Hypothalamus (tissue), 51 donors: ENCODE results near the gene LILRA1.
"Not testable (repeated sequence)": the region's sequence is repeated elsewhere in the genome, so short reads cannot be mapped to it uniquely, and the experiment has no call there.

ENCODE experiments used
- DNase-seq, 51 donors: peaks; one replicate each; lab custom pipeline; 2025; lab: John Stamatoyannopoulos, UW

Gene LILRA1

DNA sequence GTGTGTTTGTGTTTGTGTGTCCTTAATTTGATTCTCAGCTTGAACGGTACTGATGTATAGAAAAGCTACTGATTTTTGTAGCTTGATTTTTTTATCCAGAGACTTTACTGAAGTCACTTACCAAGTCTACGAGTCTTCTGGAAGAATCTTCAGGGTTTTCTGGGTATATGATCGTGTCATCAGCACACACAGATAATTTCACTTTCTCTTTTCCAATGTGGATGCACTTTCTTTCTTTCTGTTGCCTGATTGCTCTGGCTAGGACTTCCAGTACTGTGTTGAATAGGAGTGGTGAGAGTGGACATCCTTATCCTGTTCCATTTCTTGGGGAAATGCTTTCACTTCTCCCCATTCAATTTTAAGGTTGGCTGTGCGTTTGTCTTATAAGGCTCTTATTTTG lies 29.0 kb downstream of the LILRA1 start:
- DNase-seq = no peak

- not testable (repeated sequence) for DNase-seq
Observed at GRCh38 chr19:54624234-54624633, 30.8 kb downstream of the LILRA1 start.

GRCh38 chr19:54624934-54625730 lies 31.7 kb downstream of the LILRA1 start:
- not testable (repeated sequence) for DNase-seq

DNA sequence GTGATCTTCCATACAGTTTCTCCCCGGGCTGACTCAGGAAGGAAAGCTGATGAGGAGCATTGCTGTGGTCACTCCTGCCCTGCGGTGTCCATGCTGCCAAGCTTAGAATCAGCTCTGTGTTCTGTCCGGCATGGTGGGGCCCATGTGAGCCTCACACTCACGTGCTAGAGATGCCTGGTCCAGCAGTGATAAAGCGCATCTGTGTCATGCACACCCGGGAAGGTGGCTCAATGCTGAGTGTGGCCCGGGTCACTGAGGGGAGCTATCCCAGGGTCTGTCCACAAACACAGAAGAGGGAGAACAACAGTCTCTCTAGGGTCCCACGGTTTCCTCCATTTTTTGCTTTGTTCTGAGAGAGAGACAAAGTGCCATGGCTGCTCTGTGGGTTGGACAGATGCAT lies 33.3 kb downstream of the LILRA1 start:
- no peak for DNase-seq

- DNase-seq = not testable (repeated sequence)
Observed at GRCh38 chr19:54627912-54628311, 34.5 kb downstream of the LILRA1 start.

GRCh38 chr19:54630262-54630661 lies 36.8 kb downstream of the LILRA1 start, which contains the start of gene LILRB1:
Gene LILRB1 (plus strand): TSS chr19:54630484. CDS start chr19:54631074, 590 bp downstream.
- DNase-seq = peak in 2 of 51 donors; percentile 3 to 11

- DNase-seq = no peak
Observed at GRCh38 chr19:54630782-54631181, 37.4 kb downstream of the LILRA1 start.

DNA sequence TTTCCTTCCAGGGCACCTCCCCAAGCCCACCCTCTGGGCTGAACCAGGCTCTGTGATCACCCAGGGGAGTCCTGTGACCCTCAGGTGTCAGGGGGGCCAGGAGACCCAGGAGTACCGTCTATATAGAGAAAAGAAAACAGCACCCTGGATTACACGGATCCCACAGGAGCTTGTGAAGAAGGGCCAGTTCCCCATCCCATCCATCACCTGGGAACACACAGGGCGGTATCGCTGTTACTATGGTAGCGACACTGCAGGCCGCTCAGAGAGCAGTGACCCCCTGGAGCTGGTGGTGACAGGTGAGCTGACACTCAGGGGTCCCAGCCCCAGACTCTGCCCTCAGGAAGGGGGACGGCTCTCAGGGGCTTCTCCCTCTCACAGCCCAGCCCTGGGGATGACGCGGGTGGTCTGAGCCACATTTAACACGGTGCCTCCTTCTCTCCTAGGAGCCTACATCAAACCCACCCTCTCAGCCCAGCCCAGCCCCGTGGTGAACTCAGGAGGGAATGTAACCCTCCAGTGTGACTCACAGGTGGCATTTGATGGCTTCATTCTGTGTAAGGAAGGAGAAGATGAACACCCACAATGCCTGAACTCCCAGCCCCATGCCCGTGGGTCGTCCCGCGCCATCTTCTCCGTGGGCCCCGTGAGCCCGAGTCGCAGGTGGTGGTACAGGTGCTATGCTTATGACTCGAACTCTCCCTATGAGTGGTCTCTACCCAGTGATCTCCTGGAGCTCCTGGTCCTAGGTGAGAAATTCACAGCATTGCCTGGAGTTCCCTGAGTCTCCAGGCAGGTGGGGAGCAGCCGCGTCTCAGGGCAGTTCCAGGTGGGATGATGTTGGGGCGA lies 38.3 kb downstream of the LILRA1 start:
- DNase-seq = not testable (repeated sequence)

GRCh38 chr19:54632517-54632916 lies 39.1 kb downstream of the LILRA1 start:
- DNase-seq = not testable (repeated sequence)

DNA sequence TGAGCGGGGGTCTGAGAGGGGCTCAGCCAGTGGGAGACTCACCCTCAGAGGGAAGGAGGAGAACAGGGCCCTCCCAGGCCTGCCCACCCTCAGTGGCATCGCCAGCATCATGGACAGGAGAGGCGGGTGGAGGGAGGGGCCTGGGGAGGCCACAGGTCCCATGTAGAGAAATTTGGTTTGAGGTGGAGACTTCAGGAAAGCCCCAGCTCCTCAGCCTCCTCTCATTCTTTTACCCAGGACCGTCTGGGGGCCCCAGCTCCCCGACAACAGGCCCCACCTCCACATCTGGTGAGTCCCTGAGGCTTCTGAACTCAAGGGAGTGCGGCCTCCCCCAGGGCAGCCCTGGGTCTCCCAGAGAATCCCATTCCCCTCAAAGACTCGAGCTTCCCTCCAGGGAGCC lies 40.0 kb downstream of the LILRA1 start:
- no peak for DNase-seq

DNA sequence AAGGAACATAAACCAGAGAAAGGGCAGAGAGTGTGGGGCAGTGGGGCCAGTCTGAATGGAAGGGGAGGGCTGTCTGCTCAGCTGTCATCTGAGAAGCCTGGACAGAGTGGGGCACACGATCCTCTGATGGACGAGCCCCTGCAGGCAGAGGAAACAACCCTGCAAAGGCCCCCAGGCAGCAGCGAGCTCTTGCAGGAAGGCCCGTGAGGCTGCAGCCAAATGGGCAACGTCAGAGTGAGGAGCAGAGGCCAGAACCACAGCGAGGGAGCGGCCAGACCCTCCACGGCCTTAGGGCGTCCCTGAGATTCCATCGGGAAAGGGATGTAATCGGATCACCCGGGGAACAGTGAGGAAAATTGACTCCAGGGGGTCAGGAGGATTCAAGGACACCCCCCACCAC lies 42.6 kb downstream of the LILRA1 start:
- not testable (repeated sequence) for DNase-seq

- no peak for DNase-seq
Observed at GRCh38 chr19:54638683-54639082, 45.3 kb downstream of the LILRA1 start.

DNA sequence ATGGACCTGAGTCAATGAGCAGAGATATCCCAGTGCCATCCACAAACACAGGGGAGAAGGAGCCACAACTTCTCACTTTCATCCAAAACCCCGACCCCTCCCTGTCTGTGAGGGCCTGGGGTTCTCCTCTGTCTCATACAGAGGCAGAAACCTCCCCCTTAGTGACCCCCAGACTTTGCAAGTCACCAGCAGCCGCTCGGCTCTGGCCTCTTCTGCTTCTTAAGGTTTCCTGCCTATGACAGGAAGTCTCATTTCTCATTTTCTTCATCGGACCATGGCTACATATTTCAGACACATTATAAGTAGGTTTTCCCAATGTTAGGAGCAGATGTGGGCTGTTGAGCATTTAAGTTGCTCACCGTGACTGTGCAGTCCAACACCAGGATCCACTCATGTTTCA lies 49.5 kb downstream of the LILRA1 start:
- not testable (repeated sequence) for DNase-seq

- not testable (repeated sequence) for DNase-seq
Observed at GRCh38 chr19:54643583-54643982, 50.2 kb downstream of the LILRA1 start.

DNA sequence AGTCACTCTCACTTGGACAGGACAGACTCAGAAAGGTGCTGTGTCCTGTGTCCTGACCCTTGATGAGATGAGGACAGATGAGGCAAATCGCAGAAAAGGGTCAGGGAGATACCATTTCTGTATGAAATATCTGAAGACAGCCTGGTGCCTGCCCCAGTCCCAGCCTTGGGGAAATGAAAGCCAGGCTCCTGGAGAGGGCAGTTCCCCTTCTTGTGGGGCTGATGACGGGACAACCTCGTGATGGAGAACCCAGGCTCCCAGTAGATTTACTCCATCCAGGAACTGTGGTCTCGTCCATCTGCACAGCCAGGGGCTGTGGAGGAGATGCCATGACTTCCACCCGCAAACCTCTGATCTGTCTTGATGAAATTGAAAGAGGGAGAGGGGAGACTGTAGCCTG lies 50.6 kb downstream of the LILRA1 start:
- peak in 10 of 51 donors; percentile 4 to 33 (median 16) for DNase-seq

DNA sequence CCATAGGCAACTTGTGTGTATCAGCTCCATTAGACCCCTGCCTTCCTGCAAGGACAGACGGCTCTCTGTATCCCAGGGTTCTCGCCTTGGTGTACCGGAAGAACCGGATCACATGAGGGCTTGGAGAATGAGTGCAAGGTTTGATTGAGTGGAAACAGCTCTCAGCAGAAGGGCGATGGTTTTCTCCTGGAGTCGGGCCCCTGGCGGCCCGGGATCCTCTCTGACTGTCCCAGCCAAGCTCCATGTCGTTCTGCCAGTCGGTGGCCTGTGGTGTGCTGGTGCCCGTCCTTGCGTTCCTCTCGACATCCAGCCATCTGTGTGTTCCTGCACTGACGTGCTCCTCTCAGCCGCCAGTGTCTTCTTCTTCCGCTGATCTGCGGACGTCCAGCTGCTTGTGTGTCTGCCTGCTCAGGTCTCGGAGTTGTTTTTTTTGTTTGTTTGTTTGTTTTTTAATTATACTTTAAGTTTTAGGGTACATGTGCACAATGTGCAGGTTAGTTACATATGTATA lies 53.0 kb downstream of the LILRA1 start:
- DNase-seq = no peak

DNA sequence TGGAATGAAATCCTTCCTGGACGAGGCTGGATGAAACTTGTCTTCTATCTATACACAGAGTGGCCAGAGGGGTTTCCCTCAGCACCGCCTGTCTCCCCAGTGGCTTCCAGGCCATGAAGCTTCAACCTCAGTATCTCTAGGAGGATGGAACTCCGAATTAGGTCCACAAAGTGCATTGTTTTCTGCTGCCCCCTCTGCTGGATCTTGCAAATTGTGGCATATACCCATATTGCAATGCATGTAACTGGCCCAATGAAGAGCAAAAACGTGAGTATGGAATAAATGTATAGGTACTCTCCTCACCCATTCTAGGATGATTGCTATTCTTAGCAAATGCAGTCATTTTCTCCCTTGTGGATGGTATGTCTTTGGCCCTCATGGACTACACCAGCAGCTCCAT lies 54.7 kb downstream of the LILRA1 start:
- DNase-seq = no peak

DNA sequence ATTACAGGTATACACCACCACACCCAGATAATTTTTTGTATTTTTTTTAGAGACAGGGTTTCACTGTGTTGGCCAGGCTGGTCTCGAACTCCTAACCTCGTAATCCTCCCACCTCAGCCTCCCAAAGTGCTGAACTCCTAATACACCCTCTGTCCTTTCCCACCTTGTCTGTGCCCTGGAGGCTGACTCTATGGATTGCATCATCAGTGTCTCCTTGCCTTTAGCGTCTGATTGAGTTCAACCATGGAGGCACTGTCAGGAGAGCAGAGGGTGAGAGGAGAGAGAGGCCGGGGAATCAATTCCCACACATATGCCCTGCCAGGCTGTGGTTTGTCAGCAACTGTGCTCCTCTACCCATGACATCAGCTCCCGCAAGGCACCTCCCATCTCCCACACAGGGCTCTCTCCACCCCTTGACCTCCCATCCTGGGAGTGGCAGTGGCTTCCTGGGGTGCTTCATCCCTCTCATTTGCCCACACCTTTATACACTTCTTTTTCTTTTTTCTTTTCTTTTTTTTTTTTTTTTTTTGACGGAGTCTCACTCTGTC lies 56.8 kb downstream of the LILRA1 start:
- DNase-seq = no peak
